NCI-H526 (cell line): ENCODE data around the gene CAPNS2.
"Not testable (repeated sequence)": the region's sequence is repeated elsewhere in the genome, so short reads cannot be mapped to it uniquely, and the experiment has no call there.

Experiments
- DNase-seq, 2 experiments: peaks; one replicate each; lab custom pipeline; 2025; lab: John Stamatoyannopoulos, UW

Gene CAPNS2

GRCh38 chr16:55568207-55568606, 1.7 kb downstream of the CAPNS2 start:
- no peak for DNase-seq

GRCh38 chr16:55569025-55569424, 2.5 kb downstream of the CAPNS2 start:
- no peak for DNase-seq

- DNase-seq, result no peak
Measured at GRCh38 chr16:55570159-55570558, 3.7 kb downstream of the CAPNS2 start.

GRCh38 chr16:55571191-55571897, 4.9 kb downstream of the CAPNS2 start:
- DNase-seq, result no peak

- DNase-seq, result no peak
Measured at GRCh38 chr16:55572439-55572838, 6.0 kb downstream of the CAPNS2 start.

- no peak for DNase-seq
Measured at GRCh38 chr16:55574811-55575210, 8.3 kb downstream of the CAPNS2 start.

GRCh38 chr16:55575496-55575895, 9.0 kb downstream of the CAPNS2 start:
- DNase-seq, result no peak

- DNase-seq, result no peak
Measured at GRCh38 chr16:55576384-55576783, 9.9 kb downstream of the CAPNS2 start.

- no peak for DNase-seq
Measured at GRCh38 chr16:55577887-55578286, 11.4 kb downstream of the CAPNS2 start.

GRCh38 chr16:55585631-55586030, 19.1 kb downstream of the CAPNS2 start:
- DNase-seq, result no peak

- DNase-seq, result no peak
Measured at GRCh38 chr16:55588799-55589198, 22.3 kb downstream of the CAPNS2 start.

- DNase-seq, result no peak
Measured at GRCh38 chr16:55592306-55592705, 25.8 kb downstream of the CAPNS2 start.

GRCh38 chr16:55597928-55598327, 31.4 kb downstream of the CAPNS2 start:
- DNase-seq, result no peak

GRCh38 chr16:55605754-55606336, 39.4 kb downstream of the CAPNS2 start:
- DNase-seq, result no peak

- no peak for DNase-seq
Measured at GRCh38 chr16:55613613-55614335, 47.3 kb downstream of the CAPNS2 start.

GRCh38 chr16:55615071-55615470, 48.6 kb downstream of the CAPNS2 start:
- DNase-seq, result no peak

GRCh38 chr16:55615670-55616069, 49.2 kb downstream of the CAPNS2 start:
- DNase-seq, result not testable (repeated sequence)
